ENCODE measurements around the gene RREB1. TPM values are rescaled to one million over a fixed set of nuclear protein-coding genes. Genes with fewer than 3 reads are reported as not detected.

The RREB1 gene
- total RNA-seq, 1 donor from 2014 or later: 94.5 TPM

- DNase-seq (ENCODE audit: low spot score): no peak
Observed at GRCh38 chr6:7193122-7193521, 85.4 kb downstream of the RREB1 start.

GRCh38 chr6:7194657-7195056, 86.9 kb downstream of the RREB1 start:
- DNase-seq (ENCODE audit: low spot score): no peak

GRCh38 chr6:7195339-7196018, 87.7 kb downstream of the RREB1 start:
- no peak for DNase-seq (ENCODE audit: low spot score)

GRCh38 chr6:7196019-7196402, 88.2 kb downstream of the RREB1 start:
- DNase-seq (ENCODE audit: low spot score): no peak

GRCh38 chr6:7196685-7197283, 89.0 kb downstream of the RREB1 start:
- no peak for DNase-seq (ENCODE audit: low spot score)

- no peak for DNase-seq (ENCODE audit: low spot score)
Observed at GRCh38 chr6:7197747-7198146, 90.0 kb downstream of the RREB1 start.

- DNase-seq (ENCODE audit: low spot score): no peak
Observed at GRCh38 chr6:7198833-7199800, 91.4 kb downstream of the RREB1 start.

GRCh38 chr6:7200598-7201443, 93.1 kb downstream of the RREB1 start:
- no peak for DNase-seq (ENCODE audit: low spot score)

GRCh38 chr6:7201444-7201731, 93.6 kb downstream of the RREB1 start:
- no peak for DNase-seq (ENCODE audit: low spot score)

GRCh38 chr6:7201732-7202541, 94.2 kb downstream of the RREB1 start:
- DNase-seq (ENCODE audit: low spot score): no peak

- DNase-seq (ENCODE audit: low spot score): no peak
Observed at GRCh38 chr6:7202950-7203349, 95.2 kb downstream of the RREB1 start.

GRCh38 chr6:7203939-7204338, 96.2 kb downstream of the RREB1 start:
- DNase-seq (ENCODE audit: low spot score): no peak

GRCh38 chr6:7204726-7205125, 97.0 kb downstream of the RREB1 start:
- DNase-seq (ENCODE audit: low spot score): no peak

GRCh38 chr6:7207720-7208119, 100.0 kb downstream of the RREB1 start:
- DNase-seq (ENCODE audit: low spot score): no peak

GRCh38 chr6:7213416-7213815, 105.7 kb downstream of the RREB1 start:
- DNase-seq (ENCODE audit: low spot score): no peak

GRCh38 chr6:7214468-7214867, 106.7 kb downstream of the RREB1 start:
- DNase-seq (ENCODE audit: low spot score): no peak

- no peak for DNase-seq (ENCODE audit: low spot score)
Observed at GRCh38 chr6:7215131-7215530, 107.4 kb downstream of the RREB1 start.

GRCh38 chr6:7215798-7216231, 108.1 kb downstream of the RREB1 start:
- no peak for DNase-seq (ENCODE audit: low spot score)

- no peak for DNase-seq (ENCODE audit: low spot score)
Observed at GRCh38 chr6:7216941-7217621, 109.3 kb downstream of the RREB1 start.

Measured in mesenteric fat pad (tissue), 1 donor.